HG03439 (cell line): Measurements from ENCODE around the gene ELF2.
"Not testable (repeated sequence)": the region's sequence is repeated elsewhere in the genome, so short reads cannot be mapped to it uniquely, and the experiment has no call there.

Experiments
- ATAC-seq: cut with Tn5 transposase; IDR thresholded peaks from one replicate; pipeline ENCODE4 v1.9.1; 2021; ENCODE audit warnings: mild to moderate bottlenecking, moderate library complexity; ENCODE audit not compliant: unreplicated experiment

ELF2 gene

DNA sequence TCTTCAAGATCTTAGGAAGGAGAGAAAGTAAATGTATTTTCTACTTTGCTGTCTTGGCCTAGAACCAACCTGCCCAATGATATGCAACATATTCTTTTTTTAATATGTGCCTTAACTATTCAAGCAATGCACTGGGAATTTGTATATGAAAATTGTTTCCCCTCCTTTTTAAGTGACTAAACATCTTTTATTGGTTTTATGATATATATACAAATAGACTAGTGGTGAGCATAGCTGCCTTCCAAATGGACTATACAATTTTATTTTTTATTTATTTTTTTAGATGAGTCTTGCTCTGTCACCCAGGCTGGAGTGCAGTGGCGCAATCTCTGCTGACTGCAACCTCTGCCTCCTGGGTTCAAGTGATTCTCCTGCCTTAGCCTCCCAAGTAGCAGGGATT, 151.2 kb downstream of the ELF2 start:
- no peak for ATAC-seq

DNA sequence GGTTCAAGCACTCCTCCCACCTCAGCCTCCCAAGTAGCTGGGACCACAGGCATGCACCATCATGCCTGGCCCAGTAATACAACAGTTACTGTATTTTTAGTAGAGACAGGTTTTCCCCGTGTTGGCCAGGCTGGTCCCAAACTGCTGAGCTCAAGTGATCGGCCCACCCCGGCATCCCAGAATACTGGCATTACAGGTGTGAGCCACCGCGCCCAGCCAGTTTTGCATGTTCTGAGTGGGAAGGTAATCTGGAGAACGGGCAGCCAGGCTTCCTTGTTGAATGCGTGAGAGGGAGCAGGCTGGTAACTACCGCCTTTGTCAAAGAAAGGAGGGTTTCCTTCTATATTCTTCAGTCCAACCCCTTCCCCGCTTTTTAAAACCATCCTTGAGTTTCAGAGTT, 152.3 kb downstream of the ELF2 start:
- no peak for ATAC-seq

DNA sequence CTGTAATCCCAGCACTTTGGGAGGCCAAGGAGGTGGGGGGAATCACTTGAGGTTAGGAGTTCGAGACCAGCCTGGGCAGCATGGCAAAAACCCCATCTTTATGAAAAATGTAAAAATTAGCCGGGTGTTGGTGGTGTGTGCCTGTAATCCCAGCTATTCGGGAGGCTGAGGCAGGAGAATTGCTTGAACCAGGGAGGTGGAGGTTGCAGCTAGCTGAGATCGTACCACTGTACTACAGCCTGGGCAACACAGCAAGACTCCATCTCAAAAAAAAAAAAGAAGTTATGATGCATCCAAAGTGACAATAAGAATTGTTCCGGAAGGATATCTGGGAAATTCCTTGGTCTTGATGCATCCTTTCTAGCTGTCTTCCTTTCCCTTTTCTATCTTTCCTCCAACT, 154.2 kb downstream of the ELF2 start:
- ATAC-seq, result no peak

DNA sequence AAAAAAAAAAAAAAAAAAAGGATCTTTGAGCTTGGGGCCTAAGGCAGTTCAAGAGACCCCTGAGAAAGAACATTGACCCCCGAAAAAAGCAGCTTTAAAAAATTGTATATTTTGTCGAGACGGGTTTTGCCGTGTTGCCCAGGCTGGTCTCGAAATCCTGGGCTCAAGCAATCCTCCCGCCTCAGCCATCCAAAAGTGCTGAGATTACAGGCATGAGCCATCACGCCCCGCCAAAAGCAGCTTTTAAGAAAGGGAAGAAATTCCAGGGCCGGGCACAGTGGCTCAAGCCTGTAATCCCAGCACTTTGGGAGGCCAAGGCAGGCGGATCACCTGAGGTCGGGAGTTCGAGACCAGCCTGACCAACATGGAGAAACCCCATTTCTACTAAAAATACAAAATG, 155.9 kb downstream of the ELF2 start:
- not testable (repeated sequence) for ATAC-seq

DNA sequence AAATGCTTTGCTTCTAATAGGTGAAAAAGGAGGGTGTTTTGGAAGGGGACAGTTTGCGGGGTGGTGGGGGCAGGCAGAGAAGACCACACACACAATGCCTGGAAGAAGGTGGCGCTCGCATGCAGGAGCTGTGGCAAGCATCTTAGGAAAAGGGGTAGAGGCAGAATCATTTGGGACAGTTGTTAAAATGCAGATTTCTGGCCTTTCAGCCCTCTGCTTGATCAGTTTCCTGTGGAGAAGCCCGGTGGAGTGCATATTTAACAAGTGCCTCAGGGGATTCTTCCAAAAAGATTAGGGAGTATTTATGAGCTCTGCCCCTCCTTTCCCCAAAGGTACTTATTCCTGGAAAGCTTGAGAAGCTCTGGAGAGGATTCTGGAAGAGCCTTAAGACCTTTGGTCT, 156.6 kb downstream of the ELF2 start:
- no peak for ATAC-seq

DNA sequence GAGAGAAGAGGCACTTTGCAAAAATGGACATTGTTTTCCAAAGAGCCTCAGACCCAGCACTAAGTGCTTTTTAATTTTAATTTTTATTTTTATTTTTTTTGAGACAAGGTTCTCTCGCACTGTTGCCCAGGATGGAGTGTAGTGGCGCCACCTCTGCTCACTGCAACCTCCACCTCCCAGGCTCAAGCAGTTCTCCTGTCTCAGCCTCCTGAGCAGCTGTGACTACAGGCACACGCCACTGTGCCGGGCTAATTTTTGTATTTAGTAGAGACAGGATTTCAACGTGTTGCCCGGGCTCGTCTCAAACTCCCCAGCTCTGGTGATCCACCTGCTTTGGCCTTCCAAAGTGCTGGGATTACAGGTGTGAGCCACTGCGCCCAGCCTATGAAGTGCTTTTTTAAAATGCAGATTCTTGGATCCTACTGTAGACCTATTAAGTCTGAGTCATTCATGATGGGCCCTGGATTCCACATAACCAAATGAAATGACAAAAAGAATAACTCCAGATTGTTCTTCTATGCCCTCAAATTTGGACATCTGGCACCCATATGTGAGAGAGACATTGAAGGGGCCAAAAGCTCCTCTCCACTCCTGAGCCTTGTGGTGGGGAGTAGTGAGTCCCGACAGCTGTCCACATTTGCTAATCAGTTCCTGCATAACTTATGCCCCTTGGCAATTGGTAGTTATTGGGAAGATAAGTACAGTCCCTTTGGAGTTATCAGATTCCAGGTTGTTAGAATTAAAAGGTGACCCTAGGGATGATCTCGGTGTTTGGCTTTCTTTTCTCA, 157.9 kb downstream of the ELF2 start:
- ATAC-seq, result no peak

DNA sequence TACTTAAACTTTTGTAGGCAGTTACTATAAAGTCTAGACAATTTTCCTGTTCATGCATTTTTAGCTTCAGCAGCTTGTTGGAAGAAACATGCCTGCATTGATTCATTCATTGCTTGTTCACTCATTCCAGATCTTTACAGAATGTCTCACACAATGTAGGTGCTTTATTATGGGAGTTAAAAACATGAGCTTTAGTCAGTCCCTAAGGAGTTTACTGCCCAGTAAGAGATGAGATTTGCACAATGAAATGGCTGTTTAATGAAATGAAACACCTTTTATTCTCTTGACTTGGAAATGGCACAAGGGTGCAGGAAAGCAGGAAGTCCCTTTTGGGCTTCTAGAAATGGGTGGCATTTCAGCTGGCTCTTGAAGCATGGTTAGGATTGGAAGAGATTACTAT, 158.5 kb downstream of the ELF2 start:
- no peak for ATAC-seq

DNA sequence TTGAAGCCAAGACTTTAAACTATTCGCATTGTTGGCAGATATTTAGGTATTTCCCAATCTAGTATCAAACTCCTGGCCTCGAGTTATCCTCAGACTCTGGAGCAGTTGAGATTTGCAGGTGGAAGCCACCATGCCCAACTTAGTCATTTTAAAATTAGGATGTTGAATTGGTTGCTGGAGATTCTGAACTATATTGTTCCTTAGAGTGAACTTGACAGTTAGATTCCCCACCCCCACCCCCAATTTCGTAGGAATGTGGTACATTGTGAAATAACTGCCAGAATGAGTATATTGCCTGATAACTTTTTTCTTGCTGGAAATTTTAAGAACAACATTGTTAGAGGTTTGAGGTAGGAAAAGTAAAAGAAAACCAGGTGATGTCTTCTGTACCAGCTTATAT, 159.2 kb downstream of the ELF2 start:
- ATAC-seq, result no peak

DNA sequence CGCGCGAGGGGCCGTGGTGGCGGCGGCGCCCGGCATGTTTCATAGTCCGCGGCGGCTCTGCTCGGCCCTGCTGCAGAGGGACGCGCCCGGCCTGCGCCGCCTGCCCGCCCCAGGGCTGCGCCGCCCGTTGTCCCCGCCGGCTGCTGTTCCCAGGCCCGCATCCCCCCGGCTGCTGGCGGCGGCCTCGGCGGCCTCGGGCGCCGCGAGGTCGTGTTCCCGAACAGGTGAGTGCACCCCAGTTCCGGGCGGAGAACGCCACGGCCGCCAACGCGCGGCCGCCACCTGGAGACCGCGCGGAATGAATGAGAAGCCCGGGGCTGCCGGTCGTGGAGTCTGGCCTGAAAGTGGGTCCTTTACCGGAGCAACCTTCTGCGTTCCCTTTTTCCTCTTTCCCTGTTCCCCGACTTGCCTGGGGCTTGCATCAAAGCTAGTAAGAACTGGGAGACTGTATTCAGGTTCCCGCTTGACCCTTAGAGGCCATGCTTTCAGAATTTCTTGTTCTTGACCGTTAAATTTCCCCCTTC, 161.0 kb downstream of the ELF2 start:
- peak; percentile 33 for ATAC-seq

DNA sequence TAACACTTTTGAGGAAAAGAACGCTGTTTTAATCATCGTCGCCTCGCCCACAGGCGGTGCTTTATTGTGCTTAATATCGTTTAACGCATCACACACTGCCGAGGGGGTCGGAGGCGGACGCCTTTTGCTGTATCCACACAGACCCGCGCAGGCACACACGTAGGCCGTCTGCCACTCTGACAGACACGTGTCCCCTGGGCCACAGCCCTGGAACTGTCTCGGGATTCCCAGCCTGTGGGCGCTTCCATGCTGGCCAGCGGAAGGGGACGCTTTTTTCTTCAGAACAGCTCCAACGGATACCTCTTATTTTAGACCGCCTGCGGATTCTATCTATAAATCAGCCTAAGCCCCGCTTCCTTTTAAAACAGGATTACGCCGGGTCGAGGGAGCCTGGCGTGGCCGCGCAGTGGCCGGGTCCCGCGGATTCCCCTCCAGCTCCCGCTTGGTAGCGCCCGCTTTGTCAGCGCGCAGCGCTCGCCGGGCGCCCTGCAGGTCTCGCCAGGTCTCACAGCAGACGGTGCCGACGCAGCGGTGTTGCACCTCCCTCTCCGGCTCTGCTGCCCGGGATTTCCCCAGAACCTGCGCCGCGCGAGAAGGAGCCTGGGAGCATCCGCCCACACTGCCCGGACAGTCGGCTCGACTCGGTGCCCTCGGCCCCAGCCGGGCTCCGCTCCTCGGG, 161.6 kb downstream of the ELF2 start, which contains the start of gene NOCT:
NOCT (plus strand) TSS at position 513 of the 679 bp plus-strand sequence. CDS start 201 bp downstream, outside the sequence.
- ATAC-seq, result peak; percentile 95

DNA sequence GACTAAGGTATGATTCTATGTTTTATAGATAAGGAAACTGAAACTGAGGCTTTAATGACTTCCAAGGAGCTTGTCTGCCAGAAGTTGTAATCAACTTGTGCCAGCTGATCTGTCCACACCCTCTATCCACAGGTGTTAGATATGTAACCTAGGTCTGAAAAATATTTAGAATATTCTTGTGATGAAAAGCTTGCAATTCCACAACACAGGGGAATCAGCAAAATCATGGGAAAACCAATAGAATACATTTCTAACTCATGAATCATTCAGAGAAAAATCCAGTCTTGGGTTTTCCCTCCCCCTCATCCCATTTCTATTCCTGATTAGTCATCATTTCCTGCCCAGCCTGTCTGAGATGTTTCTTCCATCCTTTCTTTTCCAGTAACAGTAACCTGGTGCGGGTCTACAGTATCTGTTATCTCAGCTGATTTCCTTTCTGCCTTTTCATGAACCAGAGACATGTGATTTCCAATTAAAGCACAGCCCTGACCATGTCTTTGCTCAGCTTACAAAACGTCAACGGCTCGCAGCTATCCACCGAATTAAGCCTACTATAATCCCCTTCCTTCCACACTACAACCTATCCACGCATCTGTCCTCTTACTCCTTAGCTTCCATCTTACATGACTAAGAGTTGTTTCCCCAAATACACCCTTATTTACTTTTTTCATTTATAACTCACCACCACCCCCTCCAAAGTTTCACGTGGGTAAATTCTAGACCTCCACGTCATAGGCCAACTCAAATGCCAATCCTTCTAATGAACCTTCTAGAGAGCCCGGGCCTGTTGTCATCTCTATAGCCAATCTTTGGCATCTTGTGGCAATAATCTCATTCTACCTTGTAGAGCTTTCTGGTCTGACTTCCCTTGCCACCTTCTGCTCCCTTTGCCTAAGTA, 162.4 kb downstream of the ELF2 start:
- peak; percentile 13 for ATAC-seq

DNA sequence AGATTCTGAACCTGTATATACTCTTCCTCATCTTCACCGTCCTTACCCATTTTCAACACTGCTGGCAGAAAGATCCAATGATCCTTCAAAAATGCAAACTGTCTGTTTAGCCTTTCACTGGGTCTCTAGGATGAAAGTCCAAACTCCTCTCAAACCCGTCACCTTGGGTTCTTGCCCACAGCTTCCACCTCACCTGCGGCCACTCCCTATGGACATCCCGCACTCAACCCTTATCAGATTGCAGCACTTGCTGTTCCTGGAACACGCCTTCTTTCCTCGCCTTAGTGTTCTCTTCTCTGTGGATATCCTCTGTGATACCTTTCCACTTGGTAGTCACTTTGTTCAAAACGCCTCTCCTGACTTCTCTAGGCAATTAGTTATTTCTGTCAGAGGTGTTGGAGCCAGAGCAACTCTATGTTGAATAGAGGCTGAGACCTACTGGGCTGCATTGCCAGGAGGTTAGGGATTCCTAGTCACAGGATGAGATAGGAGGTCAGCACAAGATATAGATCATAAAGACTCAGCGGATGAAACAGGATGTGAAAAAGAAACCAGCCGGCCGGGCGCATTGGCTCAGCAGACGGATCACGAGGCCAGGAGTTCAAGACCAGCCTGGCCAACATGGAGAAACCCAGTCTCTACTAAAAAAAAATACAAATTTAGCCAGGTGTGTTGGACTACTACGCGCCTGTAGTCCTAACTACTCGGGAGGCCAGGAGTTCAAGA, 165.6 kb downstream of the ELF2 start:
- no peak for ATAC-seq

DNA sequence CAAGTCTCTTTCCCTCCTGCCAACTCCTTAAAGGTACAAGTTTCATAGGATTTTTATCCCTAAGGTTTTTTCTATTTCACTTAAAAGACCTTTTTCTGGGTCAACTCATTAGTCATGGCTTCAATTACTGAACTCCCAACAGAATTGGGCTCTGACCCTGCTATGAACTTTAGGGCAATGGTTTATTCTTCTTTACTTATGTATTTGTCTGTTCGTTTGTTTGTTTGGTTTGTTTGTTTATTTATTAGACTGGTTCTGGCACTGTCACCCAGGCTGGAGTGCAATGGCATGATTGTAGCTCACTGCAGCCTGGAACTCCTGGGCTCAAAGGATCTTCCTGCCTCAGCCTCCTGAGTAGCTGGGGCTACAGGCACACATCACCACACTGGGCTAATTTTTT, 167.3 kb downstream of the ELF2 start:
- no peak for ATAC-seq

DNA sequence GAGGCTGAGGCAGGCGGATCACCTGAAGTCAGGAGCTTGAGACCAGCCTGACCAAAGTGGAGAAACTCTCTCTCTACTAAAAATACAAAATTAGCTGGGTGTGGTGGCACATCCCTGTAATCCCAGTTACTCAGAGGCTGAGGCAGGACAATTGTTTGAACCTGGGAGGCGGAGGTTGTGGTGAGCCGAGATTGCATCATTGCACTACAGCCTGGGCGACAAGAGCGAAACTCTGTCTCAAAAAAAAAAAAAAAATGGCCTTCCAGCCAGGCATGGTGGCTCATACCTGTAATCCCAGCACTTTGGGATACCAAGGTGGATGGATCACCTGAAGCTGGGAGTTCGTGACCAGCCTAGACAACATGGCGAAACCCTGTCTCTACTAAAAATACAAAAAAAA, 168.7 kb downstream of the ELF2 start:
- ATAC-seq, result not testable (repeated sequence)

DNA sequence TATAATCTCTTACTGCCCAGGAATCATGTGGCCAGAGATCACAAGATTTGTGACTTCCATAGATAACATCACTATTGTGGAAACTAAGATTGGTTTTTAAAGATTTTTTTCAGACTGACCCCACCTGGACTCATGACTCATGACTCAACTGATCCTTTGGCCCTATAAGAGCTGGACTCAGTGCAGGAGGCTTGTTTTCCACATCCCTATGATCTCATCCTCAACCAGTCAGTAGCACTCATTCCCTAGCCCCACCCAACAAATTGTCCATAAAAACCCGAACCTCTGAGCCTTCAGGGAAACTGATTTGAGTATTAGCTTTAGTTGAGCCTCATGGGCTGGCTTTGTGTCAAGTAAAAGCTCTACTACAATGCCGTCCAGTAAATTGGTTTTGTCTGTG, 169.4 kb downstream of the ELF2 start:
- ATAC-seq, result no peak
